IMR-90 (cell line): ENCODE results near the gene KRTAP20-1. TPM values are rescaled to one million over a fixed set of nuclear protein-coding genes. Genes with fewer than 3 reads are reported as not detected.

Experiments
- ATAC-seq: fragments of 200-7000 bp; cut with Tn5 transposase; 2 replicates; pipeline ENCODE4 v1.9.1; 2020; ENCODE audit warnings: low read depth, mild to moderate bottlenecking, moderate library complexity
- BruUV-seq: library from RNA; stranded (reverse); fragments of 400-500 nt; replicated peaks from 2 replicates; lab custom pipeline; 2021; lab: Mats Ljungman, UMichigan
- CTCF ChIA-PET: fragments of 300-600 bp; formaldehyde crosslinking; extraction: SDS; loops from one replicate; lab custom pipeline; 2021; ENCODE audit warnings: antibody characterized with exemption; lab: Yijun Ruan, JAX
- POLR2A ChIA-PET: fragments of 300-600 bp; sonication (Branson Sonifier 250); formaldehyde crosslinking; loops from one replicate; lab custom pipeline; 2022; ENCODE audit warnings: antibody characterized with exemption; ENCODE audit not compliant: unreplicated experiment; lab: Charles Lee
- DNase-seq: peaks from one replicate; pipeline ENCODE4 v3.0.0; 2013
- H2AFZ ChIP-seq: replicated peaks from 2 replicates; pipeline ENCODE3; 2013; ENCODE audit warnings: low read length, mild to moderate bottlenecking; ENCODE audit not compliant: poor library complexity
- H2AK5ac ChIP-seq: 2 replicates; pipeline ENCODE4 v1.6.1; 2013; ENCODE audit warnings: low read depth, low read length, inconsistent platforms
- H2AK9ac ChIP-seq: replicated peaks from 2 replicates; pipeline ENCODE3; 2013; ENCODE audit warnings: mild to moderate bottlenecking, low read depth, low read length, moderate library complexity; ENCODE audit not compliant: poor library complexity
- H2BK120ac ChIP-seq: 2 replicates; pipeline ENCODE4 v1.6.1; 2013; ENCODE audit warnings: low read depth, low read length, inconsistent platforms
- H2BK15ac ChIP-seq: 3 replicates; pipeline ENCODE4 v1.6.1; 2013; ENCODE audit warnings: low read depth, low read length, inconsistent platforms
- H2BK20ac ChIP-seq: 2 replicates; pipeline ENCODE4 v1.6.1; 2013; ENCODE audit warnings: low read depth, mild to moderate bottlenecking, inconsistent platforms, low read length, moderate library complexity
- H2BK5ac ChIP-seq: 2 replicates; pipeline ENCODE4 v1.6.1; 2013; ENCODE audit warnings: mild to moderate bottlenecking, low read depth, low read length, inconsistent platforms; ENCODE audit not compliant: poor library complexity, severe bottlenecking
- H3K14ac ChIP-seq: replicated peaks from 2 replicates; pipeline ENCODE4 v1.6.1; 2013; ENCODE audit warnings: low read depth, low read length, inconsistent platforms
- H3K18ac ChIP-seq: 2 replicates; pipeline ENCODE4 v1.6.1; 2013; ENCODE audit warnings: low read depth, low read length, control low read depth
- H3K23ac ChIP-seq: 2 replicates; pipeline ENCODE4 v1.6.1; 2013; ENCODE audit warnings: low read depth, low read length, inconsistent platforms
- H3K27ac ChIP-seq: 2 replicates; pipeline ENCODE4 v1.5.1; 2013; ENCODE audit warnings: mild to moderate bottlenecking, control low read depth, low read length; ENCODE audit not compliant: insufficient read depth
- H3K27me3 ChIP-seq: 2 replicates; pipeline ENCODE4 v1.6.1; 2013; ENCODE audit warnings: low read length; ENCODE audit not compliant: control insufficient read depth, insufficient read depth
- H3K36me3 ChIP-seq: 2 replicates; pipeline ENCODE4 v1.6.1; 2013; ENCODE audit warnings: low read length, mixed read lengths; ENCODE audit not compliant: control insufficient read depth, insufficient read depth
- H3K4ac ChIP-seq: 2 replicates; pipeline ENCODE4 v1.6.1; 2013; ENCODE audit warnings: low read depth, low read length, inconsistent platforms
- H3K4me1 ChIP-seq: 2 replicates; pipeline ENCODE4 v1.6.1; 2013; ENCODE audit warnings: low read length, mixed read lengths; ENCODE audit not compliant: control insufficient read depth, insufficient read depth
- H3K4me2 ChIP-seq: 2 replicates; pipeline ENCODE4 v1.6.1; 2013; ENCODE audit warnings: low read depth, mild to moderate bottlenecking, control low read depth, low read length, moderate library complexity
- H3K4me3 ChIP-seq: 2 replicates; pipeline ENCODE4 v1.5.1; 2013; ENCODE audit warnings: low read depth, mild to moderate bottlenecking, control low read depth, low read length, moderate library complexity; ENCODE audit not compliant: insufficient read depth
- H3K56ac ChIP-seq: 2 replicates; pipeline ENCODE4 v1.6.1; 2013; ENCODE audit warnings: low read length, inconsistent platforms; ENCODE audit not compliant: insufficient read depth; ENCODE audit errors: extremely low read depth
- H3K79me1 ChIP-seq, 2 experiments: 2 replicates each; pipeline ENCODE4 v1.6.1; 2013; ENCODE audit warnings: low read length in 2 of 2, inconsistent platforms in 1 of 2, low read depth in 1 of 2
- H3K9ac ChIP-seq: 2 replicates; pipeline ENCODE4 v1.6.1; 2013; ENCODE audit warnings: low read depth, low read length, control low read depth
- H3K9me1 ChIP-seq: 2 replicates; pipeline ENCODE4 v1.6.1; 2013; ENCODE audit warnings: low read length, inconsistent platforms; ENCODE audit not compliant: insufficient read depth
- H3K9me3 ChIP-seq: 2 replicates; pipeline ENCODE4 v1.6.1; 2013; ENCODE audit warnings: low read length; ENCODE audit not compliant: control insufficient read depth, insufficient read depth
- H4K20me1 ChIP-seq: 2 replicates; pipeline ENCODE4 v1.6.1; 2013; ENCODE audit warnings: low read length, inconsistent platforms; ENCODE audit not compliant: insufficient read depth
- H4K5ac ChIP-seq: 2 replicates; pipeline ENCODE4 v1.6.1; 2013; ENCODE audit warnings: mild to moderate bottlenecking, low read depth, low read length, control low read depth
- H4K8ac ChIP-seq, 2 experiments: 2 replicates each; pipeline ENCODE4 v1.6.1; 2013; ENCODE audit warnings: low read depth in 2 of 2, low read length in 2 of 2, control low read depth in 1 of 2, inconsistent platforms in 1 of 2
- H4K91ac ChIP-seq: 2 replicates; pipeline ENCODE4 v1.6.1; 2013; ENCODE audit warnings: low read depth, low read length, inconsistent platforms; ENCODE audit not compliant: insufficient read depth
- BHLHE40 ChIP-seq: fragments of 150-350 bp; IDR thresholded peaks from 2 replicates; pipeline ENCODE4 v1.6.1; 2016; ENCODE audit warnings: mild to moderate bottlenecking, low read depth, low read length
- CEBPB ChIP-seq: IDR thresholded peaks from 2 replicates; pipeline ENCODE4 v1.6.1; 2012; ENCODE audit warnings: low read depth, low read length, improper control_type of control experiment
- CHD1 ChIP-seq: IDR thresholded peaks from 2 replicates; pipeline ENCODE4 v1.6.1; 2012; ENCODE audit warnings: low read depth, low read length, improper control_type of control experiment
- CTCF ChIP-seq: conservative IDR thresholded peaks from 2 replicates; pipeline ENCODE4 v1.5.1; 2012; ENCODE audit warnings: mild to moderate bottlenecking, low read depth, low read length, improper control_type of control experiment
- ELK1 ChIP-seq: fragments of 150-350 bp; IDR thresholded peaks from 2 replicates; pipeline ENCODE4 v1.6.1; 2016; ENCODE audit warnings: low read depth, mild to moderate bottlenecking, low read length, moderate library complexity, borderline replicate concordance
- FOS ChIP-seq: fragments of 150-350 bp; IDR thresholded peaks from 2 replicates; pipeline ENCODE4 v1.6.1; 2016; ENCODE audit warnings: low read depth, low read length
- MAFK ChIP-seq: IDR thresholded peaks from 2 replicates; pipeline ENCODE4 v1.6.1; 2012; ENCODE audit warnings: low read depth, low read length, improper control_type of control experiment
- MXI1 ChIP-seq: IDR thresholded peaks from 2 replicates; pipeline ENCODE4 v1.6.1; 2012; ENCODE audit warnings: low read depth, mild to moderate bottlenecking, low read length, moderate library complexity, borderline replicate concordance
- NFE2L2 ChIP-seq: fragments of 150-350 bp; IDR thresholded peaks from 2 replicates; pipeline ENCODE4 v1.6.1; 2016; ENCODE audit warnings: low read depth, mild to moderate bottlenecking, low read length
- RAD21 ChIP-seq: IDR thresholded peaks from 2 replicates; pipeline ENCODE4 v1.6.1; 2012; ENCODE audit warnings: low read length, improper control_type of control experiment
- RCOR1 ChIP-seq: IDR thresholded peaks from 2 replicates; pipeline ENCODE4 v1.6.1; 2012; ENCODE audit warnings: mild to moderate bottlenecking, low read length, improper control_type of control experiment; ENCODE audit not compliant: insufficient replicate concordance
- RFX5 ChIP-seq: IDR thresholded peaks from 2 replicates; pipeline ENCODE4 v1.8.0; 2012; ENCODE audit warnings: low read depth, mild to moderate bottlenecking, low read length, moderate library complexity
- SMC3 ChIP-seq: fragments of 150-350 bp; IDR thresholded peaks from 2 replicates; pipeline ENCODE4 v1.6.1; 2016; ENCODE audit warnings: low read depth, mild to moderate bottlenecking, antibody characterized with exemption, low read length, moderate library complexity
- USF2 ChIP-seq: fragments of 150-350 bp; IDR thresholded peaks from 2 replicates; pipeline ENCODE4 v1.6.1; 2017; ENCODE audit warnings: mild to moderate bottlenecking, antibody characterized with exemption, low read length, low read depth
- dilution Hi-C: fragments of 300-500 bp; cut with HindIII; formaldehyde crosslinking; loops from one replicate; pipeline ENCODE4 v1.14.3; 2018; ENCODE audit warnings: low sequenced_read_pairs; ENCODE audit not compliant: unreplicated experiment
- in situ Hi-C: fragments of 300-500 bp; cut with MboI; formaldehyde crosslinking; loops from 3 replicates; pipeline ENCODE4 v1.14.3; 2019; ENCODE audit warnings: low sequenced_read_pairs, inconsistent platforms, mixed read lengths
- intact Hi-C: fragments of 100-400 bp; cut with micrococcal nuclease; formaldehyde crosslinking; loops from 2 replicates; pipeline ENCODE4 v1.10.0; 2022
- polyA plus RNA-seq, 3 experiments: library from polyadenylated mRNA; depleted of rRNA; stranded (reverse); fragments of >200 nt; gene quantifications; 2 replicates each; pipeline ENCODE4 v1.2.3, GENCODE V29; 2012; ENCODE audit warnings: low replicate concordance in 1 of 3
- total RNA-seq: library from RNA; depleted of rRNA; stranded (reverse); fragments of >200 nt; gene quantifications from 2 replicates; pipeline ENCODE4 v1.2.3, GENCODE V29; 2012

KRTAP20-1 gene
- total and polyA plus RNA-seq, 2 of the 4 experiments (the other 2 are of a cell fraction), result not detected

GRCh38 chr21:30615199-30615598, 1.0 kb upstream of the KRTAP20-1 start:
- dilution Hi-C loops (no loop called here), intact Hi-C loops (no loop called here), in situ Hi-C loops (no loop called here)
- ATAC-seq (no peak), DNase-seq (no peak)
- ChIA-PET CTCF (no interaction called here), POLR2A (no interaction called here)
- H3K79me1 ChIP-seq, result no peaks in the 10 kb centered on the region
- H3K27ac ChIP-seq, result no peak overlapping the region
- no peaks in the 10 kb centered on the region for H3K4me1 ChIP-seq
- TF ChIP-seq FOS (no peak), CHD1 (no peak), MAFK (no peak), ELK1 (no peak), BHLHE40 (no peak), CTCF (no peak), SMC3 (no peak), MXI1 (no peak), USF2 (no peak), NFE2L2 (no peak), CEBPB (no peak), RCOR1 (no peak), RFX5 (no peak), RAD21 (no peak)
- no peak overlapping the region for H3K4me2 ChIP-seq
- H4K20me1 ChIP-seq, result no peaks in the 10 kb centered on the region
- H3K9me3 ChIP-seq, result peaks cover 14% of the 10 kb centered on the region
- no peak overlapping the region for H2BK120ac ChIP-seq
- no peak overlapping the region for H2BK5ac ChIP-seq
- H3K4ac ChIP-seq, result no peak overlapping the region
- H4K8ac ChIP-seq, result no peak overlapping the region
- BruUV-seq, result no TSS peak
- H3K18ac ChIP-seq, result no peak overlapping the region
- H4K91ac ChIP-seq, result no peak overlapping the region
- no peaks in the 10 kb centered on the region for H3K9me1 ChIP-seq
- no peak overlapping the region for H3K23ac ChIP-seq
- H3K56ac ChIP-seq, result no peak overlapping the region
- no peak overlapping the region for H2AK5ac ChIP-seq
- H2AFZ ChIP-seq, result no peak overlapping the region
- H3K14ac ChIP-seq, result no peak overlapping the region
- no peak overlapping the region for H2BK15ac ChIP-seq
- no peak overlapping the region for H3K4me3 ChIP-seq
- H3K36me3 ChIP-seq, result no peaks in the 10 kb centered on the region
- no peaks in the 10 kb centered on the region for H3K27me3 ChIP-seq
- H4K5ac ChIP-seq, result no peak overlapping the region
- no peak overlapping the region for H3K9ac ChIP-seq
- H2AK9ac ChIP-seq, result no peak overlapping the region
- H2BK20ac ChIP-seq, result no peak overlapping the region
